Transverse colon (tissue), 3 donors: Measurements from ENCODE around the gene G6PC3.
"Not testable (repeated sequence)": the region's sequence is repeated elsewhere in the genome, so short reads cannot be mapped to it uniquely, and the experiment has no call there.

Source experiments
- POLR2A ChIP-seq: fragments of 450-650 bp; IDR thresholded peaks from one replicate; pipeline ENCODE4 v1.6.1; 2016; ENCODE audit warnings: antibody characterized with exemption, mild to moderate bottlenecking, moderate library complexity
- POLR2AphosphoS5 ChIP-seq, 3 donors: sonication (generic); formaldehyde crosslinking; IDR thresholded peaks; one replicate each; pipeline ENCODE4 v1.6.1; 2016; ENCODE audit warnings: antibody characterized with exemption in 3 of 3

- TF ChIP-seq POLR2AphosphoS5 (IDR thresholded peaks at IDR 0.05); POLR2A: not testable (repeated sequence)
These were observed 49.3 kb upstream of the G6PC3 start for GRCh38 chr17:44021227-44021626.
